T-helper 17 cell (primary cell): ENCODE data around the gene NCOR2. TPM values are rescaled to one million over a fixed set of nuclear protein-coding genes. Genes with fewer than 3 reads are reported as not detected.

Source experiments
- ATAC-seq: fragments of 150-1000 bp; cut with Tn5 transposase; 2 replicates; pipeline ENCODE4 v1.10.0; 2021; ENCODE audit warnings: mild to moderate bottlenecking, moderate library complexity
- DNase-seq, 3 donors: peaks; one replicate each; pipeline versions ENCODE4 v3.0.0 to v3.0.0-alpha.2; 2020 to 2021
- H3K9me3 ChIP-seq: one replicate; pipeline ENCODE4 v1.7.0; 2013; ENCODE audit warnings: low read length, mild to moderate bottlenecking; ENCODE audit not compliant: control insufficient read depth, poor library complexity, severe bottlenecking
- H3K27ac Mint-ChIP-seq: one replicate; pipeline ENCODE4 v1.8.0; 2022; ENCODE audit warnings: mild to moderate bottlenecking, moderate library complexity, mixed read lengths
- H3K27me3 Mint-ChIP-seq: one replicate; pipeline ENCODE4 v1.8.0; 2022; ENCODE audit warnings: mixed read lengths
- H3K36me3 Mint-ChIP-seq: one replicate; pipeline ENCODE4 v1.8.0; 2022; ENCODE audit warnings: low read depth, mixed read lengths
- H3K4me1 Mint-ChIP-seq: one replicate; pipeline ENCODE4 v1.8.0; 2022; ENCODE audit warnings: mild to moderate bottlenecking, mixed read lengths
- H3K4me3 Mint-ChIP-seq: one replicate; pipeline ENCODE4 v1.8.0; 2022; ENCODE audit warnings: mild to moderate bottlenecking, moderate library complexity, mixed read lengths
- total RNA-seq, 4 donors: library from RNA in 2 of 4; stranded (reverse) in 2 of 4; gene quantifications; one replicate each; pipeline ENCODE4 v1.2.3 and lab custom pipeline; 2022 to 2026

NCOR2 gene
- total RNA-seq, 2 donors from 2014 or later, result 107 to 119 TPM

- DNase-seq (no peak), ATAC-seq (no peak)
- Mint-ChIP-seq H3K27me3 (no peaks in the 10 kb centered on the region), H3K4me3 (no peak overlapping the region), H3K36me3 (peaks cover 3% of the 10 kb centered on the region), H3K4me1 (peaks cover 38% of the 10 kb centered on the region), H3K27ac (no peak overlapping the region)
- H3K9me3 ChIP-seq, result no peaks in the 10 kb centered on the region
Measured at GRCh38 chr12:124556896-124557501, 10.4 kb downstream of the NCOR2 start.

- Mint-ChIP-seq H3K27ac (no peak overlapping the region), H3K4me1 (peaks cover 37% of the 10 kb centered on the region), H3K36me3 (peaks cover 3% of the 10 kb centered on the region), H3K4me3 (no peak overlapping the region), H3K27me3 (no peaks in the 10 kb centered on the region)
- ATAC-seq (no peak), DNase-seq (no peak)
- H3K9me3 ChIP-seq, result no peaks in the 10 kb centered on the region
Measured at GRCh38 chr12:124556074-124556466, 11.3 kb downstream of the NCOR2 start.

- H3K27me3 Mint-ChIP-seq, result no peaks in the 10 kb centered on the region
- H3K9me3 ChIP-seq, result no peaks in the 10 kb centered on the region
- H3K27ac Mint-ChIP-seq, result no peak overlapping the region
- H3K4me3 Mint-ChIP-seq, result peak overlapping the region; percentile 43
- H3K36me3 Mint-ChIP-seq, result peaks cover 3% of the 10 kb centered on the region
- no peak for DNase-seq
- ATAC-seq, result peak; percentile 16
- H3K4me1 Mint-ChIP-seq, result peaks cover 37% of the 10 kb centered on the region
Measured at GRCh38 chr12:124555168-124556073, 12.0 kb downstream of the NCOR2 start.

GRCh38 chr12:124554429-124555029 lies 12.9 kb downstream of the NCOR2 start:
- peak overlapping the region; percentile 45 for H3K27ac Mint-ChIP-seq
- no peaks in the 10 kb centered on the region for H3K27me3 Mint-ChIP-seq
- peak overlapping the region; percentile 45 for H3K4me3 Mint-ChIP-seq
- peaks cover 2% of the 10 kb centered on the region for H3K36me3 Mint-ChIP-seq
- no peak for ATAC-seq
- peaks cover 43% of the 10 kb centered on the region for H3K4me1 Mint-ChIP-seq
- H3K9me3 ChIP-seq, result no peaks in the 10 kb centered on the region
- DNase-seq, result no peak

- H3K4me3 Mint-ChIP-seq, result peak overlapping the region; percentile 45
- H3K36me3 Mint-ChIP-seq, result no peaks in the 10 kb centered on the region
- peak overlapping the region; percentile 45 for H3K27ac Mint-ChIP-seq
- DNase-seq (no peak), ATAC-seq (no peak)
- no peaks in the 10 kb centered on the region for H3K27me3 Mint-ChIP-seq
- H3K9me3 ChIP-seq, result no peaks in the 10 kb centered on the region
- peaks cover 44% of the 10 kb centered on the region for H3K4me1 Mint-ChIP-seq
Measured at GRCh38 chr12:124553862-124554428, 13.5 kb downstream of the NCOR2 start.

GRCh38 chr12:124551268-124552144 lies 15.9 kb downstream of the NCOR2 start:
- Mint-ChIP-seq H3K27ac (no peak overlapping the region), H3K4me3 (peak overlapping the region; percentile 45), H3K4me1 (peaks cover 57% of the 10 kb centered on the region), H3K36me3 (peaks cover 2% of the 10 kb centered on the region), H3K27me3 (no peaks in the 10 kb centered on the region)
- DNase-seq (no peak), ATAC-seq (peak; percentile 35)
- no peaks in the 10 kb centered on the region for H3K9me3 ChIP-seq

GRCh38 chr12:124550123-124551089 lies 17.0 kb downstream of the NCOR2 start:
- no peaks in the 10 kb centered on the region for H3K27me3 Mint-ChIP-seq
- ATAC-seq (no peak), DNase-seq (no peak)
- H3K27ac Mint-ChIP-seq, result peak overlapping the region; percentile 3
- peaks cover 2% of the 10 kb centered on the region for H3K36me3 Mint-ChIP-seq
- no peak overlapping the region for H3K4me3 Mint-ChIP-seq
- H3K4me1 Mint-ChIP-seq, result peaks cover 56% of the 10 kb centered on the region
- H3K9me3 ChIP-seq, result no peaks in the 10 kb centered on the region

GRCh38 chr12:124549629-124550028 lies 17.8 kb downstream of the NCOR2 start:
- H3K27ac Mint-ChIP-seq, result no peak overlapping the region

GRCh38 chr12:124548854-124549378 lies 18.5 kb downstream of the NCOR2 start:
- Mint-ChIP-seq H3K27me3 (no peaks in the 10 kb centered on the region), H3K36me3 (peaks cover 2% of the 10 kb centered on the region), H3K27ac (no peak overlapping the region), H3K4me3 (no peak overlapping the region), H3K4me1 (peaks cover 53% of the 10 kb centered on the region)
- no peaks in the 10 kb centered on the region for H3K9me3 ChIP-seq
- DNase-seq, result no peak
- ATAC-seq, result no peak

More at GRCh38 chr12:124549629-124550028, 17.8 kb downstream of the NCOR2 start:
- ATAC-seq (no peak), DNase-seq (no peak)
- H3K4me3 Mint-ChIP-seq, result no peak overlapping the region
- H3K4me1 Mint-ChIP-seq, result peaks cover 55% of the 10 kb centered on the region
- H3K36me3 Mint-ChIP-seq, result peaks cover 2% of the 10 kb centered on the region
- H3K27me3 Mint-ChIP-seq, result no peaks in the 10 kb centered on the region
- no peaks in the 10 kb centered on the region for H3K9me3 ChIP-seq

- peaks cover 2% of the 10 kb centered on the region for H3K36me3 Mint-ChIP-seq
- peaks cover 47% of the 10 kb centered on the region for H3K4me1 Mint-ChIP-seq
- ATAC-seq (no peak), DNase-seq (no peak)
- H3K9me3 ChIP-seq, result no peaks in the 10 kb centered on the region
- H3K27me3 Mint-ChIP-seq, result no peaks in the 10 kb centered on the region
- no peak overlapping the region for H3K27ac Mint-ChIP-seq
- peak overlapping the region; percentile 31 for H3K4me3 Mint-ChIP-seq
Measured at GRCh38 chr12:124547626-124548025, 19.8 kb downstream of the NCOR2 start.

GRCh38 chr12:124545508-124546418 lies 21.6 kb downstream of the NCOR2 start:
- Mint-ChIP-seq H3K27ac (peak overlapping the region; percentile 79), H3K4me1 (peaks cover 36% of the 10 kb centered on the region), H3K36me3 (peaks cover 2% of the 10 kb centered on the region), H3K27me3 (no peaks in the 10 kb centered on the region), H3K4me3 (peak overlapping the region; percentile 67)
- ATAC-seq (peak; percentile 68), DNase-seq (no peak)
- H3K9me3 ChIP-seq, result no peaks in the 10 kb centered on the region
